Lower leg skin (tissue), 3 donors: ENCODE data around the gene TTYH3.

ENCODE experiments used
- CTCF ChIP-seq, 3 donors: fragments of 450-650 bp; IDR thresholded peaks; one replicate each; pipeline ENCODE4 v1.5.1; 2016; ENCODE audit warnings: antibody characterized with exemption in 3 of 3, mild to moderate bottlenecking in 3 of 3, moderate library complexity in 2 of 3
- POLR2A ChIP-seq, 2 donors: fragments of 450-650 bp; IDR thresholded peaks; one replicate each; pipeline ENCODE4 v1.6.1; 2016 to 2017; ENCODE audit warnings: antibody characterized with exemption in 2 of 2, mild to moderate bottlenecking in 1 of 2, moderate library complexity in 1 of 2

GRCh38 chr7:2646336-2646679, 14.5 kb downstream of the TTYH3 start:
- TF ChIP-seq CTCF (IDR thresholded peaks at IDR 0.05) (no peak), POLR2A (IDR thresholded peaks at IDR 0.05) (no peak)
